H1 (cell line): Measurements from ENCODE around the gene SLC25A31. TPM values are rescaled to one million over a fixed set of nuclear protein-coding genes. Genes with fewer than 3 reads are reported as not detected.
A peak's percentile ranks its signal among the peaks of the same experiment; 100 is the strongest.

Source experiments
- CTCF ChIA-PET: fragments of 300-600 bp; sonication (Branson Sonifier 250); formaldehyde crosslinking; loops from one replicate; lab custom pipeline; 2021; ENCODE audit not compliant: partially characterized antibody; lab: Charles Lee
- POLR2A ChIA-PET: fragments of 300-600 bp; sonication (Branson Sonifier 250); formaldehyde crosslinking; loops from one replicate; lab custom pipeline; 2021; ENCODE audit warnings: inconsistent platforms; ENCODE audit not compliant: partially characterized antibody; lab: Charles Lee
- DNase-seq, 2 experiments: peaks; one replicate each; pipeline versions ENCODE4 v3.0.0 to v3.0.0-alpha.2; 2010 to 2022; ENCODE audit warnings: low spot score in 2 of 2, low read depth in 1 of 2, mixed read lengths in 1 of 2
- FAIRE-seq: peaks from 2 replicates; lab custom pipeline; 2011; peaks lifted over from hg19 to GRCh38; lab: Jason Lieb, UNC
- H2AFZ ChIP-seq: 2 replicates; pipeline ENCODE4 v1.8.1; 2012; ENCODE audit warnings: low read length, inconsistent platforms
- H2AK5ac ChIP-seq: 2 replicates; pipeline ENCODE4 v1.6.1; 2013; ENCODE audit warnings: low read depth, low read length
- H2BK120ac ChIP-seq: replicated peaks from 2 replicates; pipeline ENCODE3; 2013; ENCODE audit warnings: low read depth, low read length, inconsistent platforms
- H2BK12ac ChIP-seq: 2 replicates; pipeline ENCODE4 v1.6.1; 2013; ENCODE audit warnings: low read depth, low read length
- H2BK15ac ChIP-seq: 2 replicates; pipeline ENCODE4 v1.6.1; 2013; ENCODE audit warnings: low read length
- H2BK20ac ChIP-seq: 2 replicates; pipeline ENCODE4 v1.6.1; 2013; ENCODE audit warnings: low read length
- H2BK5ac ChIP-seq: 2 replicates; pipeline ENCODE4 v1.6.1; 2013; ENCODE audit warnings: low read depth, low read length
- H3K14ac ChIP-seq: 2 replicates; pipeline ENCODE4 v1.6.1; 2013; ENCODE audit warnings: inconsistent platforms; ENCODE audit not compliant: insufficient read length
- H3K18ac ChIP-seq: 2 replicates; pipeline ENCODE4 v1.6.1; 2013; ENCODE audit warnings: low read length; ENCODE audit errors: extremely low read depth
- H3K23ac ChIP-seq: 2 replicates; pipeline ENCODE4 v1.6.1; 2013; ENCODE audit warnings: inconsistent platforms; ENCODE audit not compliant: insufficient read length
- H3K23me2 ChIP-seq: 2 replicates; pipeline ENCODE4 v1.6.1; 2013; ENCODE audit warnings: low read depth, low read length
- H3K27ac ChIP-seq: 2 replicates; pipeline ENCODE4 v1.6.1; 2011; ENCODE audit warnings: low read depth, low read length, inconsistent platforms
- H3K27me3 ChIP-seq, 4 experiments: replicated peaks in 1 of 4; 1 replicate in 1 of 4; 2 replicates in 3 of 4; pipeline versions ENCODE4 v1.6.1 to v1.8.1; 2011 to 2013; ENCODE audit warnings: low read length in 3 of 4, mild to moderate bottlenecking in 3 of 4, inconsistent platforms in 2 of 4, mixed read lengths in 2 of 4, moderate library complexity in 1 of 4; ENCODE audit not compliant: control insufficient read depth in 3 of 4, insufficient read depth in 3 of 4; ENCODE audit errors: extremely low read depth in 1 of 4
- H3K36me3 ChIP-seq, 4 experiments: 2 replicates each; pipeline versions ENCODE4 v1.6.1 to v1.8.1; 2011 to 2013; ENCODE audit warnings: mild to moderate bottlenecking in 4 of 4, low read length in 3 of 4, moderate library complexity in 2 of 4, control low read depth in 1 of 4, inconsistent platforms in 1 of 4; ENCODE audit not compliant: insufficient read depth in 4 of 4, control insufficient read depth in 2 of 4
- H3K4ac ChIP-seq: replicated peaks from 2 replicates; pipeline ENCODE3; 2013; ENCODE audit warnings: low read length, low read depth, mixed read lengths, inconsistent platforms; ENCODE audit not compliant: insufficient read length
- H3K4me1 ChIP-seq, 4 experiments: replicated peaks in 1 of 4; 1 replicate in 1 of 4; 2 replicates in 3 of 4; pipeline versions ENCODE4 v1.6.1 to v1.8.1; 2011 to 2013; ENCODE audit warnings: low read length in 3 of 4, inconsistent platforms in 2 of 4, mixed read lengths in 1 of 4; ENCODE audit not compliant: insufficient read depth in 4 of 4, control insufficient read depth in 3 of 4
- H3K4me2 ChIP-seq, 2 experiments: 2 replicates each; pipeline versions ENCODE4 v1.6.1 to v1.8.1; 2011 to 2013; ENCODE audit warnings: low read depth in 2 of 2, low read length in 2 of 2, control low read depth in 1 of 2, inconsistent platforms in 1 of 2, mild to moderate bottlenecking in 1 of 2; ENCODE audit not compliant: insufficient read depth in 1 of 2
- H3K4me3 ChIP-seq, 4 experiments: fragments of 200-600, 300-600 bp in 1 of 4; sonication (generic), shearing (Covaris generic), sonication (Bioruptor Twin) in 1 of 4; 2 replicates each; pipeline versions ENCODE4 v1.5.1 to v1.8.1; 2011 to 2016; ENCODE audit warnings: low read length in 4 of 4, low read depth in 3 of 4, control low read depth in 2 of 4, inconsistent platforms in 2 of 4, mild to moderate bottlenecking in 2 of 4, mixed read lengths in 1 of 4, moderate library complexity in 1 of 4; ENCODE audit not compliant: insufficient read depth in 2 of 4; ENCODE audit errors: extremely low read depth in 1 of 4
- H3K56ac ChIP-seq: replicated peaks from 2 replicates; pipeline ENCODE3; 2013; ENCODE audit warnings: low read depth, mild to moderate bottlenecking, mixed read lengths, low read length, inconsistent platforms; ENCODE audit not compliant: insufficient read length
- H3K79me1 ChIP-seq: 2 replicates; pipeline ENCODE4 v1.6.1; 2013; ENCODE audit warnings: low read depth, low read length, control low read depth
- H3K79me2 ChIP-seq, 2 experiments: 2 replicates each; pipeline versions ENCODE4 v1.6.1 to v1.8.1; 2012 to 2013; ENCODE audit warnings: low read length in 2 of 2, mild to moderate bottlenecking in 2 of 2, inconsistent platforms in 1 of 2; ENCODE audit not compliant: insufficient read depth in 2 of 2, control insufficient read depth in 1 of 2
- H3K9ac ChIP-seq, 4 experiments: replicated peaks in 1 of 4; 1 replicate in 1 of 4; 2 replicates in 3 of 4; pipeline versions ENCODE4 v1.6.1 to v1.8.1; 2011 to 2013; ENCODE audit warnings: low read depth in 3 of 4, low read length in 3 of 4, control low read depth in 2 of 4, mild to moderate bottlenecking in 2 of 4, moderate library complexity in 2 of 4, inconsistent platforms in 1 of 4; ENCODE audit errors: extremely low read depth in 1 of 4
- H3K9me3 ChIP-seq, 2 experiments: 2 replicates each; pipeline versions ENCODE4 v1.6.1 to v1.8.1; 2012 to 2013; ENCODE audit warnings: mild to moderate bottlenecking in 2 of 2, moderate library complexity in 2 of 2, control low read depth in 1 of 2, inconsistent platforms in 1 of 2, low read depth in 1 of 2, low read length in 1 of 2, mixed read lengths in 1 of 2; ENCODE audit not compliant: insufficient read depth in 2 of 2
- H4K20me1 ChIP-seq, 2 experiments: replicated peaks in 1 of 2; 2 replicates each; pipeline versions ENCODE3 to v1.8.1; 2011 to 2013; ENCODE audit warnings: inconsistent platforms in 2 of 2, low read length in 2 of 2, mild to moderate bottlenecking in 1 of 2; ENCODE audit not compliant: insufficient read depth in 2 of 2, control insufficient read depth in 1 of 2
- H4K5ac ChIP-seq: 2 replicates; pipeline ENCODE4 v1.6.1; 2013; ENCODE audit warnings: low read length, low read depth, mixed read lengths, inconsistent platforms; ENCODE audit not compliant: insufficient read length
- H4K8ac ChIP-seq: 2 replicates; pipeline ENCODE4 v1.8.0; 2013; ENCODE audit warnings: mild to moderate bottlenecking, moderate library complexity, low read length, inconsistent platforms; ENCODE audit not compliant: insufficient read depth; ENCODE audit errors: extremely low read depth
- H4K91ac ChIP-seq: replicated peaks from 2 replicates; pipeline ENCODE3; 2013; ENCODE audit warnings: low read length, mixed read lengths, inconsistent platforms; ENCODE audit not compliant: insufficient read length
- BACH1 ChIP-seq: IDR thresholded peaks from 2 replicates; pipeline ENCODE4 v1.6.1; 2012; ENCODE audit warnings: low read length, improper control_type of control experiment
- CREB1 ChIP-seq: IDR thresholded peaks from 2 replicates; pipeline ENCODE4 v1.6.1; 2012; ENCODE audit warnings: inconsistent platforms
- KDM4A ChIP-seq: IDR thresholded peaks from one replicate; pipeline ENCODE4 v1.7.1; 2012; ENCODE audit warnings: low read depth, mild to moderate bottlenecking, moderate library complexity, low read length, inconsistent platforms; ENCODE audit not compliant: severe bottlenecking
- TAF7 ChIP-seq: optimal IDR thresholded peaks from 2 replicates; pipeline ENCODE3; 2011; ENCODE audit warnings: low read depth, mild to moderate bottlenecking, inconsistent platforms, low read length, moderate library complexity, borderline replicate concordance
- TEAD4 ChIP-seq: IDR thresholded peaks from 2 replicates; pipeline ENCODE4 v1.6.1; 2012; ENCODE audit warnings: low read depth, low read length, inconsistent platforms, mixed read lengths
- WGBS, 2 experiments: shearing (Covaris generic) in 1 of 2; methylation state at CpG; one replicate each; pipeline versions ENCODE4 v1.1.6 to v1.1.7; 2013 to 2015; ENCODE audit warnings: low lambda C conversion rate in 2 of 2, mixed read lengths in 2 of 2, inconsistent platforms in 1 of 2, low coverage in 1 of 2, missing lambda C conversion rate in 1 of 2; ENCODE audit not compliant: insufficient replicate concordance in 2 of 2, insufficient coverage in 1 of 2, insufficient read length in 1 of 2; ENCODE audit errors: extremely low coverage in 1 of 2, missing lambda C conversion rate in 1 of 2; 5-methylcytosine and 5-hydroxymethylcytosine counted together
- polyA plus RNA-seq, 7 experiments: library from polyadenylated mRNA; depleted of rRNA in 3 of 7; stranded (reverse) in 5 of 7; unstranded in 2 of 7; fragments of >200 nt in 5 of 7; fragments of 200-250 nt in 2 of 7; gene quantifications; 1 replicate in 5 of 7; 2 replicates in 1 of 7; 4 replicates in 1 of 7; pipeline versions ENCODE4 v1.2.1 to v1.2.3, GENCODE V29; 2011 to 2013; ENCODE audit warnings: missing spikeins in 2 of 7, mixed read lengths in 2 of 7
- total RNA-seq: library from RNA; stranded (reverse); fragmentation: NEBNext Ultra II Directional; extraction: Animal tissue kit (Norgen Biotek cat#: 25700); gene quantifications from 2 replicates; pipeline ENCODE4 v1.2.1, GENCODE V29; 2021

SLC25A31 gene
- total and polyA plus RNA-seq, 2 of the 8 experiments (the other 6 are each of a cell fraction or from before 2014, with no cell fraction given): not detected

- TF ChIP-seq BACH1 (no peak), TAF7 (peak; percentile 37), KDM4A (peak; percentile 6), CREB1 (peak; percentile 52; the same call in 1 of the 2 replicates), TEAD4 (peak; percentile 90)
- no peak overlapping the region for H4K5ac ChIP-seq
- 23% methylated on average over 25 of the region's 25 CpGs; no CpG with 5 or more reads in 1 of the 2 experiments for WGBS, 2 experiments
- FAIRE-seq (no peak), DNase-seq (peak in 1 of 2 experiments; percentile 48)
- no peak overlapping the region for H2BK15ac ChIP-seq
- H3K4ac ChIP-seq: no peak overlapping the region
- H2AFZ ChIP-seq: peak overlapping the region; percentile 99; the same call in 1 of the 2 replicates
- H3K23me2 ChIP-seq: peaks cover 12% of the 10 kb centered on the region
- peak overlapping the region; percentile 97; the same call in 1 of the 2 replicates for H4K8ac ChIP-seq
- no peak overlapping the region for H2AK5ac ChIP-seq
- H3K79me1 ChIP-seq: no peaks in the 10 kb centered on the region
- H3K27me3 ChIP-seq: peaks cover 7 to 34% (median 25%) of the 10 kb centered on the region in 4 experiments
- H3K9me3 ChIP-seq: no peaks in the 10 kb centered on the region
- H4K91ac ChIP-seq: no peak overlapping the region
- no peak overlapping the region for H3K27ac ChIP-seq
- peak overlapping the region in 3 of 4 experiments; percentile 45 to 76 (median 74); a peak in 5 of 7 replicates for H3K9ac ChIP-seq
- CTCF ChIA-PET: interaction anchor here (0.6 to 1.6 kb wide), 7 partner anchors 31 to 356 kb away, joined by 3 to 7 read pairs (median 3); no protein-coding TSS in a partner anchor
- H2BK20ac ChIP-seq: no peak overlapping the region
- peak overlapping the region; percentile 72; the same call in 1 of the 2 replicates for H3K18ac ChIP-seq
- H3K4me1 ChIP-seq: peaks cover 0 to 7% (median 1%) of the 10 kb centered on the region in 4 experiments; a peak in 5 of 7 replicates
- peak overlapping the region; percentile 87 to 99 for H3K4me2 ChIP-seq
- no peaks in the 10 kb centered on the region for H3K36me3 ChIP-seq
- H3K79me2 ChIP-seq: no peaks in the 10 kb centered on the region
- no peaks in the 10 kb centered on the region for H4K20me1 ChIP-seq
- peak overlapping the region; percentile 93; the same call in 1 of the 2 replicates for H2BK12ac ChIP-seq
- H3K23ac ChIP-seq: no peak overlapping the region
- POLR2A ChIA-PET: interaction anchor here (0.6 to 1.3 kb wide), 5 partner anchors 18 to 1872 kb away, joined by 3 to 4 read pairs (median 3); partner anchors contain the start of gene PLK4
- H3K14ac ChIP-seq: no peak overlapping the region
- peak overlapping the region; percentile 52 to 80 (median 70); a peak in 7 of 8 replicates for H3K4me3 ChIP-seq
- H2BK120ac ChIP-seq: no peak overlapping the region
- no peak overlapping the region for H3K56ac ChIP-seq
- H2BK5ac ChIP-seq: no peak overlapping the region
These were observed 53.0 kb downstream of the SLC25A31 start for GRCh38 chr4:127783026-127783769.
